Testis (tissue), 2 donors: ENCODE results near the gene ADAMTS14.

ENCODE experiments used
- POLR2A ChIP-seq: fragments of 450-650 bp; IDR thresholded peaks from one replicate; pipeline ENCODE4 v1.6.1; 2017; ENCODE audit warnings: antibody characterized with exemption, mild to moderate bottlenecking, moderate library complexity
- TF ChIP-seq, protein P1 (sequence below), 3 experiments: fragments of 450-650 bp in 2 of 3; fragments of 200-600 bp in 1 of 3; sonication (generic) in 1 of 3; IDR thresholded peaks; one replicate each; pipeline ENCODE4 v1.5.1; 2016 to 2019; ENCODE audit warnings: antibody characterized with exemption in 3 of 3, mild to moderate bottlenecking in 2 of 3, moderate library complexity in 1 of 3

DNA sequence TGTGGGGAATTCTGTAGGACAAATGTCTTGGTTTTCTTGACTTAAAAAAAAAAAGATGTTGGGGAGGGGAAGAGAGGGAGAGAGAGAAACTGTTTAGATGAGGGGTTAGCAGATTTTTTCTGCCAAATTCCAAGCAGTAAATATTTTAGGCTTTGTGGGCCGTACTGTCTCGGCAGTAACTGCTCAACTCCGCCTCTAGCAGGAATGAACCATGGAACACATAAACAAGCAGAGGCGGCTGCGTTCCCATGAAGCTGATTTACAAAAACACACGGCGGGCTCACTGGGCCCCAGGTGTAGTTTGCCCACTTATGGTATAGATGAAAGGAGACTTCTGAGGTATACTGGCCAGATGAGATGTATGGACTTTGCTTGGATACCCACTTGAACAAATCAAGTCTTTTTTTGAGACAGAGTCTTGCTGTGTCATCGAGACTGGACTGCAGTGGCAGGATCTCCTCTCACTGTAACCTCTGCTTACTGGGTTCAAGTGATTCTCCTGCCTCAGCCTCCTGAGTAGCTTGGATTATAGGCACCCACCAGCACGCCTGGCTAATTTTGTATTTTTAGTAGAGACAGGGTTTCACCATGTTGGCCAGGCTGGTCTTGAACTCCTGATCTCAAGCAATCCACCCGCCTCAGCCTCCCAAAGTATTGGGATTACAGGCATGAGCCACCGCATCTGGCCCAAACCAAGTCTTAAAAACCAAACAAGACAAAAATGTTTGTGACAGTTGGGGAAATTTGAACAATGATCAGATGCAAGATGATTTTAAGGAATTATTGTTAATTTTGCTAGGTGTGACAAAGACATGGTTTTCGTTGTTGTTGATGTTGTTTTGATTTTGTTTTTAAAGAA is 9.7 kb upstream of the ADAMTS14 start:
- TF ChIP-seq, protein P1, sequence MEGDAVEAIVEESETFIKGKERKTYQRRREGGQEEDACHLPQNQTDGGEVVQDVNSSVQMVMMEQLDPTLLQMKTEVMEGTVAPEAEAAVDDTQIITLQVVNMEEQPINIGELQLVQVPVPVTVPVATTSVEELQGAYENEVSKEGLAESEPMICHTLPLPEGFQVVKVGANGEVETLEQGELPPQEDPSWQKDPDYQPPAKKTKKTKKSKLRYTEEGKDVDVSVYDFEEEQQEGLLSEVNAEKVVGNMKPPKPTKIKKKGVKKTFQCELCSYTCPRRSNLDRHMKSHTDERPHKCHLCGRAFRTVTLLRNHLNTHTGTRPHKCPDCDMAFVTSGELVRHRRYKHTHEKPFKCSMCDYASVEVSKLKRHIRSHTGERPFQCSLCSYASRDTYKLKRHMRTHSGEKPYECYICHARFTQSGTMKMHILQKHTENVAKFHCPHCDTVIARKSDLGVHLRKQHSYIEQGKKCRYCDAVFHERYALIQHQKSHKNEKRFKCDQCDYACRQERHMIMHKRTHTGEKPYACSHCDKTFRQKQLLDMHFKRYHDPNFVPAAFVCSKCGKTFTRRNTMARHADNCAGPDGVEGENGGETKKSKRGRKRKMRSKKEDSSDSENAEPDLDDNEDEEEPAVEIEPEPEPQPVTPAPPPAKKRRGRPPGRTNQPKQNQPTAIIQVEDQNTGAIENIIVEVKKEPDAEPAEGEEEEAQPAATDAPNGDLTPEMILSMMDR (IDR thresholded peaks at IDR 0.05) = no peak
- TF ChIP-seq POLR2A = no peak
